CMK (cell line): ENCODE results near the gene SORCS2.

Source experiments
- DNase-seq: peaks from one replicate; pipeline ENCODE4 v3.0.0-alpha.2; 2010; ENCODE audit warnings: low read depth

The SORCS2 gene

GRCh38 chr4:7393601-7394575 lies 201.6 kb downstream of the SORCS2 start:
- DNase-seq: no peak

GRCh38 chr4:7394681-7395451 lies 202.5 kb downstream of the SORCS2 start:
- DNase-seq: no peak

GRCh38 chr4:7395645-7396044 lies 203.3 kb downstream of the SORCS2 start:
- DNase-seq: no peak

GRCh38 chr4:7396186-7396910 lies 204.0 kb downstream of the SORCS2 start:
- no peak for DNase-seq

- no peak for DNase-seq
Observed at GRCh38 chr4:7397206-7398103, 205.1 kb downstream of the SORCS2 start.

GRCh38 chr4:7398104-7398423 lies 205.7 kb downstream of the SORCS2 start:
- peak; percentile 2 for DNase-seq

- DNase-seq: no peak
Observed at GRCh38 chr4:7398788-7399439, 206.6 kb downstream of the SORCS2 start.

GRCh38 chr4:7399440-7400234 lies 207.3 kb downstream of the SORCS2 start:
- no peak for DNase-seq

GRCh38 chr4:7400671-7401298 lies 208.4 kb downstream of the SORCS2 start:
- DNase-seq: no peak

- DNase-seq: no peak
Observed at GRCh38 chr4:7402526-7402925, 210.2 kb downstream of the SORCS2 start.

- DNase-seq: no peak
Observed at GRCh38 chr4:7403001-7403400, 210.7 kb downstream of the SORCS2 start.

GRCh38 chr4:7408166-7408565 lies 215.8 kb downstream of the SORCS2 start:
- DNase-seq: no peak

GRCh38 chr4:7410446-7410845 lies 218.1 kb downstream of the SORCS2 start:
- no peak for DNase-seq

- DNase-seq: no peak
Observed at GRCh38 chr4:7411491-7411890, 219.2 kb downstream of the SORCS2 start.

- no peak for DNase-seq
Observed at GRCh38 chr4:7411896-7412553, 219.7 kb downstream of the SORCS2 start.

- no peak for DNase-seq
Observed at GRCh38 chr4:7412554-7412912, 220.2 kb downstream of the SORCS2 start.

- no peak for DNase-seq
Observed at GRCh38 chr4:7414046-7414445, 221.7 kb downstream of the SORCS2 start.

GRCh38 chr4:7414736-7415510 lies 222.6 kb downstream of the SORCS2 start:
- DNase-seq: no peak
